ENCODE data around the gene IGFBP7.

DNA sequence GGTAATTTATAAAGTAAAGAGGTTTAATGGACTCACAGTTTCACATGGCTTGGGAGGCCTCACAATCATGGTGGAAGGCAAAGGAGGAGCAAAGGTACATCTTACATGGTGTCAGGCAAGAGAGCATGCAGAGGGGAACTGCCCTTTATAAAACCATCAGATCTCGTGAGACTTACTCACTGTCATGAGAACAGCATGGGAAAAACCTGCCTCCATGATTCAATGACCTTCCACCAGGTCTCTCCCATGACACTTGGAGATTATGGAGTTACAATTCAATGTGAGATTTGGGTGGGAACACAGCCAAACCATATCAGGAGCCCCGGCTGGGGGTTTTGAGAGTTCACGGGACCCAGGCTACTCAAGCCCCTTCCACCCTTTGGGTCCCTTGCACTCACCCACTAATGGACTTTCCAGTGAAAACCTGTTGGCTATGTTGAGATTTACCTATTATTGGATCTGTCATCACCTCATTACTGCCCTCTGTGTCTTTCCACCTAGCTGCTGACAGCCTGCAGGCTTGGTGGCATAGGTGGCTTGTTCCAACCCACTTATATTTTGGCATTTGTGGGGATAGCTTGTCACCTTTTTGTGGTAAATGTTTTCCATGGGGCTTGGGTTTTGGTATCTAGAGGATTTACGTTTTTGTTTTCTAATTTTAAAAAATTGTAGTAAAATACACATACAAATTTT is 24.0 kb downstream of the IGFBP7 start:
- TF ChIP-seq EZH2 (IDR thresholded peaks at IDR 0.05) (no peak), POLR2AphosphoS5 (IDR thresholded peaks at IDR 0.05; ENCODE audit: borderline replicate concordance, low read depth, low read length) (no peak), FOXP2 (optimal IDR thresholded peaks at IDR 0.05; ENCODE audit: control extremely low read depth, extremely low read length, insufficient read depth) (no peak)
